ENCODE results near the gene PHF10.
A peak's percentile ranks its signal among the peaks of the same experiment; 100 is the strongest.

DNA sequence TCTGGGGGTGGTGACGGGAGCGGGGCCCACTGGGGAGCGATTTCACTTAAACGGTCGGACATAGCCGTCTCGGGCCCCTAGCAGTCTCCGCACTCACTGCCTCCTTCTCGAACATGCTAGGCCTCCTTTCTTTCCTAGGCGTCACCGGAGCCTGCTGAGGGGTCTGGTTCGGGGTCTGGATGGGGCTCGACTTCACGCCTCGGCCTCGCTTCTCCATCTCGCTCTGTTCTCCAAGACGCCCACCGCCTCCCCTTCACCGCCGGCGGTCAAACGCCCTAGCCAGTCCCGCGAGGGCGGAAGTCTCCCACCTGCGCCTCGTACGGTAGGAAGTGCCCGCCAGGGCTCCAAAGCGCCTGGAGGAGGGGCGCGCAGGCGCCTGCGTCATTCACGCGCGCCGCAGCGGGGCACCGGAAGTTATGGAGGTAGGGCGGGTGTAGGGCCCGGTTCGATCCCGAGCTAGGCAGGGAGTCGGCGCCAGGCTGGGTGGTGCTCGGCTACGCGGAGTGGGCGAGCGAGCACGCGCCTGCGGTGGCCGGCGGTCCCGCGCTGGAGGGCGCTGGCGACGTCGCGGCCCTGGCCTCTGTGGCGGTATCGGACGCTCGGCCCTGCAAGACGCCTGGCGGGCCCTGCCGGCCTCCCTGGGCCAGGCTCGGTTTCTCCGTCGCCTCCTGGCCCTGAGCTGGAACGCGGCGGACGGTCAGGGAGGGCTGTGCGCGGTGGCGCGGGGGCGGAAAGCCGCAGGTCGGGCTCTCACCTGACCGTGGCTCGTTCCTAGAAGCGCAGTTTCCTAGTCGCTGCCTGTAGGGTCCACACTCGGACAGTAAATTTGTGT, 27.2 kb upstream of the PHF10 start, which contains the start of the genes DYNLT2 and ERMARD:
- TF ChIP-seq POLR2A (IDR thresholded peaks at IDR 0.05; ENCODE audit: low read depth) (peak; percentile 85), CTCF (IDR thresholded peaks at IDR 0.05) (peak in 2 of 3 experiments; percentile 27 to 31), POLR2AphosphoS5 (IDR thresholded peaks at IDR 0.05) (peak; percentile 97 to 98), EP300 (IDR thresholded peaks at IDR 0.05) (no peak)
